Activated naive CD8-positive, alpha-beta T cell treated with anti-CD3 and anti-CD28 coated beads, Interleukin-2, amount 50 U/mL, for 24 hours (primary cell): ENCODE measurements around the gene SLC29A3.

Experiments used
- ATAC-seq: fragments of 150-1000 bp; cut with Tn5 transposase; one replicate; pipeline ENCODE4 v1.10.0; 2021
- DNase-seq: peaks from one replicate; pipeline ENCODE4 v3.0.0; 2021
- H3K27ac Mint-ChIP-seq: one replicate; pipeline ENCODE4 v1.8.0; 2021; ENCODE audit warnings: mild to moderate bottlenecking, mixed read lengths
- H3K27me3 Mint-ChIP-seq: one replicate; pipeline ENCODE4 v1.8.0; 2021; ENCODE audit warnings: mixed read lengths
- H3K36me3 Mint-ChIP-seq: one replicate; pipeline ENCODE4 v1.8.0; 2021; ENCODE audit warnings: low read depth, mixed read lengths
- H3K4me1 Mint-ChIP-seq: one replicate; pipeline ENCODE4 v1.8.0; 2021; ENCODE audit warnings: mixed read lengths
- H3K4me3 Mint-ChIP-seq: one replicate; pipeline ENCODE4 v1.8.0; 2021; ENCODE audit warnings: mild to moderate bottlenecking, moderate library complexity, mixed read lengths
- H3K9me3 Mint-ChIP-seq: one replicate; pipeline ENCODE4 v1.8.0; 2021; ENCODE audit warnings: mixed read lengths

The SLC29A3 gene

DNA sequence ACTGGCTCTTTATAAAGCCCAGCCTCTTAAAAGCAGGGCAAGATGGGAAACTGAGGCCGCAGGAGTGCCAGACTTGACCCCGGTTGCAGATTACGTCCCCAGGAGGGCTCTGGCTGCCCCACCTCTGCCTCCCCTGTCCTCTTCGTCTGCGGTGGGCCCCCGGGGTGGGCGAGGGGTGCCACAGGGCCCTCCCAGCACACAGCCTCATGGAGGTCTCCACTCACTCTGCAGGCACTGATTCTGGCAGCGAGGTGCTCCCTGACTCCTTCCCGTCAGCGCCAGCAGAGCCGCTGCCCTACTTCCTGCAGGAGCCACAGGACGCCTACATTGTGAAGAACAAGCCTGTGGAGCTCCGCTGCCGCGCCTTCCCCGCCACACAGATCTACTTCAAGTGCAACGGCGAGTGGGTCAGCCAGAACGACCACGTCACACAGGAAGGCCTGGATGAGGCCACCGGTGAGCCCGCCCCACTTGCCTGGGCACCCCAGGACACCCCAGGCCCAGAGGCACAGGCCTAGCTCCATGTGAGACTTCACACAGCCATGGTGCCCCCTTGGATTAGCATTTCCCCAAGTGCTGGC, 39.4 kb upstream of the SLC29A3 start:
- H3K4me1 Mint-ChIP-seq: no peaks in the 10 kb centered on the region
- H3K4me3 Mint-ChIP-seq: no peak overlapping the region
- ATAC-seq: no peak
- H3K27ac Mint-ChIP-seq: no peak overlapping the region
- no peaks in the 10 kb centered on the region for H3K27me3 Mint-ChIP-seq
- no peak for DNase-seq
- no peaks in the 10 kb centered on the region for H3K9me3 Mint-ChIP-seq
- H3K36me3 Mint-ChIP-seq: no peaks in the 10 kb centered on the region

DNA sequence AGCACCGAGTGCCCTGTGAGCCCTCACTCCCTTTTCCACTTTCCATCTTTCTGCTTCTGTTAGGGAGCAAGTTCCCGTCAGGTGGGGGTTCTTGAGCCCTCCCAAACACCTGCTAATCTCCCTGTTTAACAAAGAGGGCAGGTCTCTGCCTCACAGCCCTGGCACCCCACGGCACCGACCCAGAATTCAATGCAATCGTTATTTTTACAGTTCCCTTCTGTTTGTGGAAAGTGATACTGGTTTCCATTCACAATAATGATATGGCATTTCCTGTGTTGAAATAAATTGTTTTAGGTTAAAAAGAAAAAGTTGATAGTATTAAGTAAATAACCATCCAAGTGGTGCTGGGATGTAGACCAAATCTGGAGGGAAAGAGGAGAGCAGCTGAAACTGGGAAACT, 38.8 kb upstream of the SLC29A3 start:
- H3K4me1 Mint-ChIP-seq: no peaks in the 10 kb centered on the region
- DNase-seq (no peak), ATAC-seq (no peak)
- H3K4me3 Mint-ChIP-seq: no peak overlapping the region
- no peaks in the 10 kb centered on the region for H3K27me3 Mint-ChIP-seq
- H3K27ac Mint-ChIP-seq: no peak overlapping the region
- no peaks in the 10 kb centered on the region for H3K36me3 Mint-ChIP-seq
- H3K9me3 Mint-ChIP-seq: no peaks in the 10 kb centered on the region

DNA sequence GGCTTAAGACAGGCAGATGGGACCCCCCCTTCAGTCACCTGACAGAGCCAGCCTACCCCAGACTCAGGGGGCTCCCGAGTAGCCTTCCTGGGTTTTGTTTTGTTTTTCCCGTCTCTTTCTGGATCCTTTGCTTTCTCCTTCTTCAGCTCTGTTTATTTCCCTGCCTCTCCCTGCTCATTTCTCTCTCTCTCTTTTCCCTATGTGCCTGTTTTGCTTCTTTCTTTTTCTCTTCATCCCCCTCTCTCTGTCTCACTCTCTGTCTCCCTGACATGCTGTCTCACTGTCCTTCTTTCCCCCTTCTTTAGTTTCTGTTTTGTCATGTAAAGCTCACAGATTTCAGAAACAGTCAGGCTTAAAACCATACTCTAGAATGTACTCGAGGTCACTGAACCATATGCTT, 38.2 kb upstream of the SLC29A3 start:
- H3K36me3 Mint-ChIP-seq: no peaks in the 10 kb centered on the region
- no peak for DNase-seq
- no peak for ATAC-seq
- H3K27me3 Mint-ChIP-seq: no peaks in the 10 kb centered on the region
- no peaks in the 10 kb centered on the region for H3K9me3 Mint-ChIP-seq
- H3K4me3 Mint-ChIP-seq: no peak overlapping the region
- H3K4me1 Mint-ChIP-seq: no peaks in the 10 kb centered on the region
- no peak overlapping the region for H3K27ac Mint-ChIP-seq

DNA sequence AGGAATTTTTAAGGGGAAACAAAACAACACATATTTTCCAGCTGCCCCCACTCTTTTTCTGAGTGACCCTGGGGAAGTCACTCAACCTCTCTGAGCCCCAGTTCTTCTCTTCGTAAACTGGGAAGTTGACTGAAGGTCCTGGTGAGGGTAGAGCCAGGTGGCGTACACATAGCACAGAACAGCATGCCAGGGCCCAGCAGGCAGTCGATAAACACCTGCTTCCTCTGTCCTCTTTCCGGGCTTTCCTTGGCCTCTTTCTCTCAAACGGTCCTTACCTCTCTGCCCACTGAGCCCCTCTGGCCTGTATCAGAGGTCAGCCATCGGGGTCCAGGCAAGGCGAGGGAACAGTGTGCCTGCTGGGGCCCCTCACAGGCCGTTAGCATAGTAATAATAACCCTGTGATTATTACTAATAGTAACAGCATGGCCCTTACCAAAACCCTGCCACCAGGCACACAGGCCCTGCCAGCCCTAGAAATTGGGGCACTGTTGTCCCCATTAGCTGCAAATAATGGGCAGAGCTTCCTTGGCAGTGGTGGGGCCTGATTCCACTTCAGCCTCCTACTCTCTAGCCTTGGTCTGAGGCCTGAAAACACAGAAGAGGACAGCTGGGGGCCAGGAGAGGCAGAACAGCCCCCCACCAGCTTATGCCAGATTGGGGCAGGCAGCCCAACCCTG, 37.3 kb upstream of the SLC29A3 start:
- DNase-seq: no peak
- no peaks in the 10 kb centered on the region for H3K27me3 Mint-ChIP-seq
- no peak for ATAC-seq
- no peaks in the 10 kb centered on the region for H3K9me3 Mint-ChIP-seq
- no peaks in the 10 kb centered on the region for H3K4me1 Mint-ChIP-seq
- no peak overlapping the region for H3K27ac Mint-ChIP-seq
- no peak overlapping the region for H3K4me3 Mint-ChIP-seq
- H3K36me3 Mint-ChIP-seq: no peaks in the 10 kb centered on the region

DNA sequence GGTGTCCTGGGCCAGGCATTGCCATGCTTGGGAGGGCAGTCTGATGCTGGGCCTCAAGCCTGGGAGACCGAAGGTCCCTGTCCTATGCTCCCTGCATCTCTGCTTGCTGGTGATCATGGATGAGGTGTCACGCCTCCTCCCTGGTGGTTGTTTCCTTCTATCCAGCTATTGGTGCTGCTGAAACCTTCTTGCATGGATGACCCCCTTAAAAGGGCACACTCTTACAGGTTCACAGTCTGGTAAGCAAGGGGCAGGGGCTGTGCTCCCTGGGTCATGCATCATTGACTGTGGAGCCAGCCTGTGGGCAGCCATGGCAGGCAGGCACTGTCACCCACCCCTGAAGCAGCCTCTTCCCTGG, 36.8 kb upstream of the SLC29A3 start:
- Mint-ChIP-seq H3K4me1 (no peaks in the 10 kb centered on the region), H3K4me3 (no peak overlapping the region), H3K9me3 (no peaks in the 10 kb centered on the region), H3K27me3 (no peaks in the 10 kb centered on the region), H3K36me3 (no peaks in the 10 kb centered on the region), H3K27ac (no peak overlapping the region)
- DNase-seq (no peak), ATAC-seq (no peak)

DNA sequence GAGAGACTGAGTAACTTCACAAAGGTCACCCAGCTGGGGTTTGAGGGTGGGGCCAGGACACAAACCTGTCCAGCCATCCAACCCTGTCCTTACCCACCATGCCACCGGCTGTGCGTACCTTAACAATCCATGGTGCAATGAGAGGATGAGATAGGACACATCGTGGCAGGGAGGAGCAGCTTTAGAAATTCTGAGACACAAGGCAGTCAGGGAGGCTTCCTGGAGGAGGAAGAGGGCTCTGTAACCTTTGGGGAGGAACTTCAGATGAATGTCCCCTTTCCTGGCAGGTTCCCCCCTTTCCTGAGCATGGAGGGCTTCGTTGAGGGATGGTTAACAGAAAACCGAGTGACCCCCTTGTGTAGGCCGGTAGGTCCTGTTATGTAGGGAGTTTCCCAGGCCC, 35.6 kb upstream of the SLC29A3 start:
- Mint-ChIP-seq H3K27ac (no peak overlapping the region), H3K27me3 (no peaks in the 10 kb centered on the region), H3K9me3 (no peaks in the 10 kb centered on the region), H3K4me3 (no peak overlapping the region), H3K4me1 (no peaks in the 10 kb centered on the region), H3K36me3 (no peaks in the 10 kb centered on the region)
- DNase-seq (no peak), ATAC-seq (no peak)

DNA sequence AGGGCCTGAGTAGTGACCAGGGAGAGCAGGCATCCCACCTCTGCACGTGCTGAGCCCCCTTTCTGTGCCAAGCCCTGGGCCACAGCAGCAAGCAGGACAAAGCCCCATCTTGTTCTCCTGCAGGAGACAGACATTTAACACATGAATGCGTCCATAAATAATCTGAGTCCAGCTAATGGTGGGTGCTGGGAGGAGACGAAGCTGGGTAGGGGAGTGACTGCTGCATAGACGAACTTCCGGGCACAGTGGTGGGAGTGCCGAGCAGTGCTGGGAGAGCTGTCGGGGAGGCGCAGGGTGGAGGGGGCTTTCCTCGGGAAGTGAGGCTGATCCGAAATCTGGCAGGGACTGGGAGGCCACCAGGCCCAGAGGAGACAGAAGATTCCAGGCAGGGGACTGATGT, 35.2 kb upstream of the SLC29A3 start:
- Mint-ChIP-seq H3K27ac (no peak overlapping the region), H3K27me3 (no peaks in the 10 kb centered on the region), H3K36me3 (no peaks in the 10 kb centered on the region), H3K4me3 (no peak overlapping the region), H3K9me3 (no peaks in the 10 kb centered on the region), H3K4me1 (no peaks in the 10 kb centered on the region)
- DNase-seq (no peak), ATAC-seq (no peak)

DNA sequence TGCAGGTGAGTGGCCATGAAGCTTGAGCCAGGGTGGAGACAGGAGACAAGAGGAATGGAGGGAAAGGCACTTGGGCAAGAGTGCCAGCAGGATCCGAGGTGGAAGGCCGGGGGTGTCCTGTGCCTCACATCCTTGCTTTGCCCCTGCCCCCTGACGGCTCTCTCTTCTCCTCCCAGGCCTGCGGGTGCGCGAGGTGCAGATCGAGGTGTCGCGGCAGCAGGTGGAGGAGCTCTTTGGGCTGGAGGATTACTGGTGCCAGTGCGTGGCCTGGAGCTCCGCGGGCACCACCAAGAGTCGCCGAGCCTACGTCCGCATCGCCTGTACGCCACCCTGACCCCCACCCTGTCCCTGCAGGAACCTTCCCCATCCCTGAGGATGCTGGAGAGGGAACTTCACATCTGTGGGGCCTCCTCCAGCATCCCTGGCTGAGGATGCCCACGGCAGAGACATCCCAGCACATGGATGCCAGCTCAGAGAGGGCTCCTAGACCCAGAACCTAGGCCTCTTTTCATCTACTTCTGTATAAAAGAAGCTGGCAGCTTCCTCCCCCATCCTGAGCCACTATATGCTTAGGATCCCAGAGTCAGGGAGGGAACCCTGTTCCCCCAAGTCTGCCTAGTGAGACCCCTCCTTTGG, 34.4 kb upstream of the SLC29A3 start:
- H3K9me3 Mint-ChIP-seq: no peaks in the 10 kb centered on the region
- DNase-seq: no peak
- no peak for ATAC-seq
- H3K4me1 Mint-ChIP-seq: no peaks in the 10 kb centered on the region
- H3K36me3 Mint-ChIP-seq: no peaks in the 10 kb centered on the region
- no peak overlapping the region for H3K27ac Mint-ChIP-seq
- H3K4me3 Mint-ChIP-seq: no peak overlapping the region
- no peaks in the 10 kb centered on the region for H3K27me3 Mint-ChIP-seq

DNA sequence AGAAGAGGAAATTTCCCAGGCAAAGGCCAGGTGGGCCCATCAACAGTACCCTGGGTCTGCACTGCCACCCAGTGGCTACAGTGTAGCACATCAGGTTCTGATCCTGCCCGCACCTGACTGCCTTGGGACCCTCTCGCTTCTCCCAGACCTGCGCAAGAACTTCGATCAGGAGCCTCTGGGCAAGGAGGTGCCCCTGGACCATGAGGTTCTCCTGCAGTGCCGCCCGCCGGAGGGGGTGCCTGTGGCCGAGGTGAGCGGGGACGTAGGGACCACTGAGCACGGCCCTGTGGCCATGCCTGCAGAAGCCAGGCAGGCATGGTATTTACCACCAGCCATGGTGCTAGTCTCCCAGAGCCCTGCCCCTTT, 33.9 kb upstream of the SLC29A3 start:
- ATAC-seq (peak; percentile 55), DNase-seq (peak; percentile 55)
- no peaks in the 10 kb centered on the region for H3K4me1 Mint-ChIP-seq
- H3K27ac Mint-ChIP-seq: no peak overlapping the region
- H3K4me3 Mint-ChIP-seq: no peak overlapping the region
- H3K36me3 Mint-ChIP-seq: no peaks in the 10 kb centered on the region
- no peaks in the 10 kb centered on the region for H3K9me3 Mint-ChIP-seq
- no peaks in the 10 kb centered on the region for H3K27me3 Mint-ChIP-seq

DNA sequence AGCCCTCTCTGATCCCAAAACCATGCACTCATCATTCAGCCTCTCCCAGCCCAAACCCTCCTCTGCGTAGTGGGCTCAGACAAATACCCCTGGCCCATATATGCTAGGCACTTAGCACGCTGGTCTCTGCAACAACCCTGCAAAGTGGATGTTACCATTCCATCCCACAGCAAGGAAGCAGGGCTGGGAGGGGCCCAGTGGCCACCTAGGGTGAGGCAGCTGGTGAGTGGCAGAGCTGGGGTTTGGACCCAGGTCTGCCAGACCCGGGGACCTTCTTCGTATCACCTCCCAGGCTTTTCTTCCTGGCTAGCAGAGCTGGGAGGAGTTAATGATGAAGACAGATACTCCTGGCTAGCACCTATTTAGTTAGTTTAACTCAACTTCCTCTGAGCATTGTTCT, 33.1 kb upstream of the SLC29A3 start:
- no peaks in the 10 kb centered on the region for H3K36me3 Mint-ChIP-seq
- H3K4me1 Mint-ChIP-seq: no peaks in the 10 kb centered on the region

DNA sequence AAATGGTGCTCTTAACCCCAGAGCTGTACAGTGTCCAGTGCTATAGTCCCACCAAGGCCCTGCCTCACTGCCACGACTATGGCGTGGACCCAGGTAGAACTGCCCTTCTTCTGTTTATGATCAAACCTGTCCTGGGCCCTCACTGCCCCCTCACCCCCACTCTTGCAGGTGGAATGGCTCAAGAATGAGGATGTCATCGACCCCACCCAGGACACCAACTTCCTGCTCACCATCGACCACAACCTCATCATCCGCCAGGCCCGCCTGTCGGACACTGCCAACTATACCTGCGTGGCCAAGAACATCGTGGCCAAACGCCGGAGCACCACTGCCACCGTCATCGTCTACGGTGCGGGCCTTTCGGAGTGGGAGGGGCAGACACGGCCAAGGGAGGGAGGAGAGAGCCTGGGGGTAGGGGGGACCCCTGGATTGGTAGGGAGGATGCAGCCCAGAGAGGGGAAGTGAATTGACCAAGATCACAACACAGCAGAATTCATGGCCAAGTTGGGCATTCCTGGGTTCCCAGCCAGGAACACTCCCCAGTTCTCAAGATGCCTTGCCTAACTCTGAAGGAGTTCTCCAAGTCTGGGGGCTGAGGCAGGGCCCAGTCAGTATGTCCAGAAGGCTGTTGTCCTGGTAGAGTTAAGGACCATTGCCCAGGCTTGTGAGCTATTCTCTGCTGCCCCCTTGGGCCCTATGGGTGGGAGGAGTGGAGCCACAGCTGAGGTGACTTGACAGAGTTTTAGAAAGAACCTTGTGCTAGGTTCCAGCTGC, 32.4 kb upstream of the SLC29A3 start:
- no peak for DNase-seq
- Mint-ChIP-seq H3K36me3 (no peaks in the 10 kb centered on the region), H3K9me3 (no peaks in the 10 kb centered on the region), H3K27ac (no peak overlapping the region), H3K27me3 (no peaks in the 10 kb centered on the region), H3K4me1 (no peaks in the 10 kb centered on the region), H3K4me3 (no peak overlapping the region)
- ATAC-seq: no peak

More for the DNA sequence above, 33.1 kb upstream of the SLC29A3 start:
- ATAC-seq (no peak), DNase-seq (no peak)
- H3K9me3 Mint-ChIP-seq: no peaks in the 10 kb centered on the region
- H3K27ac Mint-ChIP-seq: no peak overlapping the region
- H3K4me3 Mint-ChIP-seq: no peak overlapping the region
- H3K27me3 Mint-ChIP-seq: no peaks in the 10 kb centered on the region

DNA sequence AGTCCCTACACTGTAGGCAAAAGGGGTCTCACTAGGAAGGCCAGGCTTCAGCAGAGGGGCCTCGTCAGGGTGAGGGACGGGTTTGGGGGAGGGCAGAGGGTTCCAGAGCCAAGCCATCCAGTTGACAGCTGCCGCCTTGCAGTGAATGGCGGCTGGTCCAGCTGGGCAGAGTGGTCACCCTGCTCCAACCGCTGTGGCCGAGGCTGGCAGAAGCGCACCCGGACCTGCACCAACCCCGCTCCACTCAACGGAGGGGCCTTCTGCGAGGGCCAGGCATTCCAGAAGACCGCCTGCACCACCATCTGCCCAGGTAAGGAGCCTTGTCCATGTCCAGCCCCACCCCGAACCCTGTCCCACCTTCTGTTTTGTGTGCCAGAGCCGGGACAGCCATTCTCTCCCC, 31.6 kb upstream of the SLC29A3 start:
- Mint-ChIP-seq H3K27me3 (no peaks in the 10 kb centered on the region), H3K4me1 (no peaks in the 10 kb centered on the region), H3K27ac (no peak overlapping the region), H3K9me3 (no peaks in the 10 kb centered on the region), H3K36me3 (no peaks in the 10 kb centered on the region), H3K4me3 (no peak overlapping the region)
- DNase-seq: no peak
- ATAC-seq: no peak

DNA sequence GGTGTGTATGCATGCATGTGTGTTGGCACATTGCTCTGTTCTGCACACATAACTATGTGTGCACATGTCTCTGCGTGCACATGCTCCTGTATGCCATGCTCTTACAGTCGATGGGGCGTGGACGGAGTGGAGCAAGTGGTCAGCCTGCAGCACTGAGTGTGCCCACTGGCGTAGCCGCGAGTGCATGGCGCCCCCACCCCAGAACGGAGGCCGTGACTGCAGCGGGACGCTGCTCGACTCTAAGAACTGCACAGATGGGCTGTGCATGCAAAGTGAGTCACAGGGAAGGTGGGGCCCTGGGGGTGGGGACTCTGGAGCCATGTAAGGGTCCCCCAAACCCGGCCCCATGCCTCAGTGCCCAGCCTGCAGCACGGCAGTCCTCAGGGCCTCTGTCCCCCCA, 30.6 kb upstream of the SLC29A3 start:
- H3K27ac Mint-ChIP-seq: no peak overlapping the region
- H3K36me3 Mint-ChIP-seq: no peaks in the 10 kb centered on the region
- ATAC-seq: no peak
- H3K4me1 Mint-ChIP-seq: no peaks in the 10 kb centered on the region
- no peaks in the 10 kb centered on the region for H3K27me3 Mint-ChIP-seq
- H3K4me3 Mint-ChIP-seq: no peak overlapping the region
- H3K9me3 Mint-ChIP-seq: no peaks in the 10 kb centered on the region
- no peak for DNase-seq

DNA sequence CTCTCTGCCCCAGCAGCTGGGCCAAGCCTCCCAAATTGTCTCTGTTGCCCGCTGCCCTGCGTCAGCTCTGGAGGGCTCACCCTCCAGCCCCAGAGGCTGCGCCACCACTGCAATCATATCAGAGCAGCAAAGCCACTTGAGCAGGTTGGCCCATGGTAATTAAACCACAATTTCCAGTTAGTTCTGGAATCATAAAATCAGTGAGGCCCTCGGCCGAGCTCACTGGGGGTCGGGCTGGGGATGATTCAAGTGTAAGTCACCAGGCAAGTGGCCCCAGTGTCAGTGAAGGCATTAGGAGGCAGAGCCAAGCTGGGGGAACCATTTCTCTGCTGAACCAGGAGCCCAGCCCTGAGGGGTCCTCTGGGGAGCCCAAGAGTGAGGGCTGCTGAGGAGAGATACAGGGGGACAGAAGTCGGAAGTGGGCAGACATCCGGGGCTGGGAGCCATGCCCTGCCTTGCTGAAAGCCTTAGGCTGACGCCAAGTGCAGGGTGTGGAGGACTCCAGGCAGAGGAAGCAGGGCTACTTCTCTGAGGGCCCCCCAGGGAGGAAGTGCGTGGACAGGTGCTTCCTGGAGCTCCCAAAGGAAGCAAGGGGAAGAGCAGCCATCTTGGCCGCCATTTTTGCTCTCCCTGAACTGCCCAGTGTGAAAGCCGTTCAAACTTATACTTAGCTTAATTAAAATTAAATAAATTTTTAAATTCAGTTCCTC, 29.5 kb upstream of the SLC29A3 start:
- ATAC-seq (no peak), DNase-seq (no peak)
- H3K36me3 Mint-ChIP-seq: no peaks in the 10 kb centered on the region
- peaks cover 2% of the 10 kb centered on the region for H3K27me3 Mint-ChIP-seq
- no peaks in the 10 kb centered on the region for H3K4me1 Mint-ChIP-seq
- no peaks in the 10 kb centered on the region for H3K9me3 Mint-ChIP-seq
- H3K27ac Mint-ChIP-seq: no peak overlapping the region
- no peak overlapping the region for H3K4me3 Mint-ChIP-seq

DNA sequence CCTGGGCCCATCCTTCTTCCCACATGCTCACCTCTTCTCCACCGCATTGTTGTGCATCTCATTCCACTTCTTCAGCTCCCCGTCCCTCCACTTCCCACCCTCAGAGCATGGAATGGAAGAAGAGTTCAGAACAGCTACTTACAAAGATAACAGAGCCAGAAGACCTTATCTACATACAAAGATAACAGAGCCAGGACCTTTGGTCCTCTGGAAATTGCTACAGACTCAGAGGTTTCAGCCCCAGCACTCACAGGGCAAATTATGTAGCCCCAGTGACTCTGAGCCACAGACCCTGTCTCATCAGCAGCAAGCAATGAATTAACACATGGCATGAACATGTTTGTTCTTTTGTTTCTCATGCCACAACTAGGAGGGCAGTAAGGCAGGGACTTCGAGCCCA, 28.7 kb upstream of the SLC29A3 start:
- Mint-ChIP-seq H3K27ac (no peak overlapping the region), H3K4me1 (no peaks in the 10 kb centered on the region), H3K36me3 (no peaks in the 10 kb centered on the region), H3K4me3 (no peak overlapping the region), H3K9me3 (no peaks in the 10 kb centered on the region), H3K27me3 (peaks cover 4% of the 10 kb centered on the region)
- DNase-seq (no peak), ATAC-seq (no peak)
